Measurements from ENCODE around the gene ZNF487. TPM values are rescaled to one million over a fixed set of nuclear protein-coding genes. Genes with fewer than 3 reads are reported as not detected.

The ZNF487 gene
- polyA plus RNA-seq, 1 experiment, result 4.5 TPM

DNA sequence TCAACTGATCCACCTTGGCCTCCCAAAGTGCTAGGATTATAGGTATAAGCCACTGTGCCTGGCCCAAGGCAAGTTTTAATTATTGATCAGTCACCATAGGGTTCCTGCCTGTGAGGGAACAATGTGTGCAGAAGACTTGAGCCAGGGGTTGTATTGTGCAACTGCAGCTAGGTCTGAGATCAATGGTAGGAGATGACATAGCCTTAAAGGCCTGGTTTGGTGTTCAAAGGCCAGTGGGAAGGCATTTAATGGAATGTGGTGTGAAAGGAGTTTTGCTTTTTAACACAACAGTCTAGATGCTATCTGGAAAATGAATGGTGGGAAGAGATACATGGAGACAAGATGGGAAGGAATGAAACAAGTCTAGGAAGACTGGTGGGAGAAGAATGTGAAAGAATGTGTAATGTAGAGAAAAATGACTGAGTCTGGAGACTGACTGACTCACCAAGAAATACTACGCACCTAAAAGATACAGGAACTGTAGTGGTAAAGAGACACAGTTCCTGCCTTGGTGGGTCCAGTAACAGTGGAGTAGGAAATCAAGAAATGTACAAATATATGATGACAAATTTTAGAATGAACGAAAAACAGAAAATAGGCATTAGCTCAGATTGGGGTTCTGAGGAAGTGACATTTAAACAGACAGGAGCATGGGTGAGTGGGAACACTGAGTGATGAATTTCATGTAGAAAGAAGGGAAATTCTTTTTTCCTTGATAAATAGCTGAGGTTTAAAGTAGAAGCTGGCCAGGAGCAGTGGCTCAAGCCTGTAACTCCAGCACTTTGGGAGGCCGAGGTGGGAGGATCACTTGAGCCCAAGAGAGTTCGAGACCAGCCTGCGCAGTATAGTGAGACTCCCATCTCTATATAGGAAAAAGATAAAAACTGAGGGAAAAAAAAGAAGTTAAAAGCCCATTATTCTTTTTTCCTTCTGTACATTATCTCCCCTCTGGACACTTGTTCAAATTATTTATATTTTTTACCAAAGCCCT, 37.3 kb upstream of the ZNF487 start:
- DNase-seq (ENCODE audit: low read depth), result no peak
- ChIA-PET CTCF (interaction anchor here (1.1 to 1.9 kb wide), 2 partner anchors 62 to 197 kb away, joined by 3 to 5 read pairs; no protein-coding TSS in a partner anchor), POLR2A (interaction anchor here (1.1 kb wide), 1 partner anchor 10 kb away, joined by 4 read pairs; no protein-coding TSS in a partner anchor)
- Histone ChIP-seq H3K36me3 (ENCODE audit: control insufficient read depth, insufficient read depth, low read length) (peaks cover 2% of the 10 kb centered on the region), H3K27me3 (ENCODE audit: control insufficient read depth, insufficient read depth, low read length) (no peaks in the 10 kb centered on the region), H3K4me3 (ENCODE audit: low read depth, low read length) (no peak overlapping the region)
- no peak for TF ChIP-seq CTCF (IDR thresholded peaks at IDR 0.05; ENCODE audit: insufficient read depth, low read depth, low read length)

DNA sequence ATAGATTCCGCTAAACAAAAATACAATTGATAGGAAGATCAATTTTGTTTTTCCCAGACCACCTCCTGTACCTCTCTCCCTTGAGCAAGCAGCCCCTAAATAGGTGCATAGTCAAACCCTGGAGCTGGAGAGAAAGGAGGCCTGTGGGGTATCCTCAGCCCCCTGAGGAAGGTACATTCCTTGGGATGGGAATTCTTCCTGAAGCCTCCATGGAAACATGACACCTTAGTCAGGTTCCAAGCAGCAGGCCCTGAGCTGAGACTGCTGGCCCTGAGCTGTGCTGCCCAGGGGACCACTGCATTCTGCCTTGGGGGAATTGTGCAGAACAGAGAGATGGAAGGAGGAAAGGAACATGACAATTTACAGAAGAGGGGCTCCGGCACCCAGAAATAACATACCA, 35.3 kb upstream of the ZNF487 start:
- DNase-seq (ENCODE audit: low read depth), result no peak

DNA sequence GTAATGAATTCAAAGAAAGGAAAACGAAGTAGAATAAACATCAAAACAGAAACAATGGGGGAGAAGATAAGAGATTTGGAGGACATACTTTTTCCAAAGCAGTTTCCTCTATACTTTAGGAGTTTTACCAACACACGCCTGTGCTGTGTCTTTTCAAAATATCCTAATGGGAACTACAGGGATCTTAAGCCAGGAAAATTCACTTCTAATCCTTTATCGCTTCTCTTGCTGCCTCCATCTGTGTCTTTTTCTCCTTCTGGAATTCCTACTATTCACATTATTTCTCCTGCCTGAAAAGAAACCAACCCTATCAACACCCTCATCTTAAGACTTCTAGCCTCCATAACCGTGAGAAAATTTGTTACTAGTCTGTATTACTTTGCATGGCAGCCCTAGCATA, 34.7 kb upstream of the ZNF487 start:
- Histone ChIP-seq H3K4me3 (ENCODE audit: low read depth, low read length) (no peak overlapping the region), H3K36me3 (ENCODE audit: control insufficient read depth, insufficient read depth, low read length) (peaks cover 2% of the 10 kb centered on the region; the same call in 1 of the 2 replicates), H3K27me3 (ENCODE audit: control insufficient read depth, insufficient read depth, low read length) (no peaks in the 10 kb centered on the region)
- ChIA-PET POLR2A (no interaction called here), CTCF (no interaction called here)
- TF ChIP-seq CTCF (IDR thresholded peaks at IDR 0.05; ENCODE audit: insufficient read depth, low read depth, low read length), result no peak
- no peak for DNase-seq (ENCODE audit: low read depth)

More for the DNA sequence above, 35.3 kb upstream of the ZNF487 start:
- Histone ChIP-seq H3K4me3 (ENCODE audit: low read depth, low read length) (no peak overlapping the region), H3K27me3 (ENCODE audit: control insufficient read depth, insufficient read depth, low read length) (no peaks in the 10 kb centered on the region), H3K36me3 (ENCODE audit: control insufficient read depth, insufficient read depth, low read length) (peaks cover 2% of the 10 kb centered on the region; the same call in 1 of the 2 replicates)
- ChIA-PET POLR2A (no interaction called here), CTCF (no interaction called here)
- no peak for TF ChIP-seq CTCF (IDR thresholded peaks at IDR 0.05; ENCODE audit: insufficient read depth, low read depth, low read length)

DNA sequence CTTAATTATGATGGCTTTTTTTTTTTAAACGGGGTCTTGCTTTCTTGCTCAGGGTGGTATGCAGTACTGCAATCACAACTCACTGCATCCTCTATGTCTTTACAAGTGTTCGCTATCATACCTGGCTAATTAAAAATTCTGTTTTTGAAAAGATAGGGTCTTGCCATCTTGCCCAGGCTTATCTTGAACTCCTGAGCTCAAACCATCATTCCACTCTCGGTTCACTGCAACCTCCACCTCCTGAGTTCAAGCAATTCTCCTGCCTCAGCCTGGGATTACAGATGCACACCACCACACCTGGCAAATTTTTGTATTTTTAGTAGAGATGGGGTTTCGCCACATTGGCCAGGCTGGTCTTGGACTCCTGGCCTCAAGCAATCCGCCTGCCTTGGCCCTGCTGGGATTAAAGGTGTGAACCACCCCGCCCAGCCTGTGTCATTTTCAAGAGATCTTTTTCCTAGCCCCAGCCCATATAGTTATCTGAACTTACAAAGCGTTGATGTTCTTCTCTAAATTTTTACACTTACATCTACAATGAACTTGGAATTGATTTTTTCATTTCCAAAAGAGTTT, 33.9 kb upstream of the ZNF487 start:
- ChIA-PET CTCF (no interaction called here), POLR2A (no interaction called here)
- no peak for DNase-seq (ENCODE audit: low read depth)
- no peak overlapping the region for H3K4me3 ChIP-seq (ENCODE audit: low read depth, low read length)
- no peaks in the 10 kb centered on the region for H3K27me3 ChIP-seq (ENCODE audit: control insufficient read depth, insufficient read depth, low read length)
- H3K36me3 ChIP-seq (ENCODE audit: control insufficient read depth, insufficient read depth, low read length), result peaks cover 2% of the 10 kb centered on the region; the same call in 1 of the 2 replicates
- TF ChIP-seq CTCF (IDR thresholded peaks at IDR 0.05; ENCODE audit: insufficient read depth, low read depth, low read length), result no peak
